HG03442 (cell line): Measurements from ENCODE around the gene MAP3K12.
A peak's percentile ranks its signal among the peaks of the same experiment; 100 is the strongest.
"Not testable (repeated sequence)": the region's sequence is repeated elsewhere in the genome, so short reads cannot be mapped to it uniquely, and the experiment has no call there.

Experiments
- ATAC-seq: cut with Tn5 transposase; IDR thresholded peaks from one replicate; pipeline ENCODE4 v1.9.1; 2021; ENCODE audit warnings: mild to moderate bottlenecking, moderate library complexity; ENCODE audit not compliant: unreplicated experiment

Gene MAP3K12

DNA sequence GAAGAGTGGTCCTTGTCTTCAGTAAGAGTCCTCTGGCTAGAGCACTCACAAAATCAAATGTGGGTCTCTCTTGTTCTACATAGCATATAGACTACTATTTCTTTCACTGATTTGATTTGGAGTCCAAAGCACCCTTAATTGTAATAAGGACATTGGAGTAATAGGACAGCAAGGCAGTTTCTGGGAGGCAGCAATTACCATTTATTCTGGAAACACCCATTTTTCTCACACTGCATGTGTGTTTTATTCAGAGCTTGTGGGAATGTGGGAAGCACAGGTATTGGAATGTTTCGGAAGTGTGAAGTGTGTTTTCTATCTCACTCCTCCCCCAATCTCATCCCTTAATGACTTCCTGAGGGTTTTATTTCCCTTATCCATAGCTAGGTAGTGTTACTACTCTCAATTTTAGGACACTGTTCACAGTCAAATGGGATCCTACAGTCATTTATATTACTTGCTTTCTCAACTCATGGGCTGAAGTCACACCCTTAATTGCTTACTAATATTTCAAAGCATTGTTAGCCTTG, 27.1 kb downstream of the MAP3K12 start:
- ATAC-seq: no peak

DNA sequence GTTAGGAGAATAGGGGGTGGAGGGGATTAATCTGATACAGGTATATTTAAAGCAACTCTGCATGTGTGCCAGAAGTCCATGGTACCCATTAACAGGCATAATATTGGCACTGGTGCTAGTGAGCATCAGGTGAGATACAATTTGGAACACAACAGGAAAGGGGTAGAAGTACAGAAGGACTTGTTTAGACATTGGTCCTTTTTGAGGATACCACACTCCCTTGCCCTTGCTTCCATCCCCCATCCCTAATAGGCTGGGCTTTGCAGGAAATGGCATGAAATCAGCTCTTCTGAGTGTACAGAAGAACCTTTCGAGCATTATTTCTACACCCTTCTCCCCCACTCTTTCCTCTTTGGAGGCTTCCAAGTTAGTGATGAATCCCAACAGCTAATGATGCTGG, 31.0 kb downstream of the MAP3K12 start:
- no peak for ATAC-seq

DNA sequence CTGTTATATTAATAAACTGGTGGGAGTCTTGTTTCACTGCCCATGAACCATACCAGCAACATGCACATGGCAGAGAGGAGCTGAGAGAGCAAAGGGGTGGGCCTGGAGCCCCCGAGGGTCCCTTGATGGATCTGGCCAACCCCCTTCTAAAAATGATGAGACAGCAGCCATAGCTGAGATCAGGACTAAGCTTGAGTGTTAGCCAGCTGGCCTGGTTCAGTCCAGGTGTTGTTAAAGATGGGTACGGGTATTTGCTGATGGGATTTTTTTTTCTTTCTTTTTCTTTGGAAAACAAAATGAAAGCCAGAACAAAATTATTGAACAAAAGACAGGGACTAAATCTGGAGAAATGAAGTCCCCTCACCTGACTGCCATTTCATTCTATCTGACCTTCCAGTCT, 31.4 kb downstream of the MAP3K12 start:
- ATAC-seq: no peak

DNA sequence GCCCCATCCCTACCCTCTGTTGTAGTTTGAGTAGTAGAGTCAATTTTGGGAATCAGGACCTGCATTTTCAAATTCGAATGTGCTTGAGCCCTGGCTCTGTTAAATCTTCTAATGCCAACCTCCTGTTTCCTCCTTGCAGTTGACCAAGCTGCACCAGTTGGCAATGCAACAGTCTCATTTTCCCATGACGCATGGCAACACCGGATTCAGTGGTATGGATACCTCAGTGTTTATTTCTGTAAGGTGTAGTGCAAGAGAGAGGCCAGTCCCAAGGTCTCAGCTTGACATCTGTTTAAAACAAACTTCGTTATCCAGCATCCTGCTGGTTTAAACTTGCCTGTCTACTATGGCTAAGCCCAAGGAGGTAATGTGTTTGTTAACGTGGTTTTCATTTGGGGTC, 32.2 kb downstream of the MAP3K12 start:
- no peak for ATAC-seq

DNA sequence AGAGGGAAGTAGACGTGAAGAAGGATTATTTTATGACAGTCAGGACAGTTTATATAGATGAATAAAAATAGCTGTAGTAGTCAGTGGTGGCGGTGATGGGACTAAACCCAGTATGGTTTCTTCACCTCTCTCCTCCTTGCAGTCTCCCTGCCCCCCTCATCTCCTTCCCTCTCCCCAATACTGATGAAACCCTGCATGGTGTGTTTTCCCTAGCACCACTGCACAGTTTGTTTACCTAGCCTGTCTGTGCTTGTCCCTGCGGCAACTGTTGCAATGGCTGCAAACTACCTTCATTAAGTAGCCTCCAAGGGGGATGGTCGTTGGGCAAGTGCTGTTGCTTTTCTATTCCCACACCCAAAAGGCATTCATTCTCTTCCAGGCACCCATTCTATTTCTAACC, 32.6 kb downstream of the MAP3K12 start:
- ATAC-seq: no peak

DNA sequence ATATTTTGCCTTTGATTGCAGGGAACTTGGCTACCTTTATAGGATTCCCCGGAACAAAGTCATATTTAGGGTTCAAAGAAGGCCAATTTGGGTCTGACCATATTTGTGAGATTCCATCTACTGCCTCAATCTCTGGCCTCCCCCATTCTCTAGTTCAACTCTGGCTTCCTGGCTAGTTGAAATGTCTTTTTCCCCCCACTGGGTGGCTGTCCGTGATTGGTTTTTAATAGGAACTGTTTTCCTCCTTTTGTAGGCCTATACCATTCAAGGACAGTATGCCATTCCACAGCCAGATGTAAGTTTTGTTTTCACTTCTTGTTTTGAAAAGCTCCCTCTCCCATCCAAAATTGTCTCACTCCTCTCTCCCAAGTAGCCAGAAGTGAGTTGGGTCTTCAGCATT, 33.6 kb downstream of the MAP3K12 start:
- ATAC-seq: no peak

DNA sequence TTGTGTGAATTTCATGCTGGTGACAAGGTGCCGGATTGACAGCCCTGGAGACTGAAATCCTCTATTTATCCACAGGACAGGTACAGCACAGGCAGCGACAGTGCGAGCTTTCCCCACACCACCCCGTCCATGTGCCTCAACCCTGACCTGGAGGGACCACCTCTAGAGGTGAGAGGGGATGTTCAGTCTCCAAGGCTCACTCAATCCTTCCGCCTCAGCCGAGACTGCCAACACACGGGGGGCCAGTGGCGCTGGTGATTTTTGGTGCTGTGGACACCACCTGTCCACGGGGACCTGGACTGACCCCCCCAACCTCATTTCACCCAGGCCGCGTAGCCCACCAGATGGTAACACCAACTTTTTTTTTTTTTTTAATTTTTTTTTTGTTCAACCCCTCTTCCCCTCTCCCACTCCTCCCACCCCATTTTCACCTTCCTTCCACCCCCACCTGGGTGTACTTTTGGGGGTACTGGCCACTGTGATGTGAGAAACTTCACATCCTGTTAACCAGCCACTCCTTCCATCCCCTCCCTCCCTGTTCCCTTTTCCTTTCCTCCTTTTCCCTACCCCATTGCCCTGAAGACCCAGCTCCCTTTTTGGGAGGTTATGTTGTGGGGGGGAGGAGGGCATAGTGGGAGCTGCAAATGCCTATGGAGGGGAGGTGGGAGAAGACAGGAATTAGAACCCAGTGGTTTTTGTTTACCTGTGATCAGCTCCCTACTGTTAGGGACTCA, 34.4 kb downstream of the MAP3K12 start:
- no peak for ATAC-seq

DNA sequence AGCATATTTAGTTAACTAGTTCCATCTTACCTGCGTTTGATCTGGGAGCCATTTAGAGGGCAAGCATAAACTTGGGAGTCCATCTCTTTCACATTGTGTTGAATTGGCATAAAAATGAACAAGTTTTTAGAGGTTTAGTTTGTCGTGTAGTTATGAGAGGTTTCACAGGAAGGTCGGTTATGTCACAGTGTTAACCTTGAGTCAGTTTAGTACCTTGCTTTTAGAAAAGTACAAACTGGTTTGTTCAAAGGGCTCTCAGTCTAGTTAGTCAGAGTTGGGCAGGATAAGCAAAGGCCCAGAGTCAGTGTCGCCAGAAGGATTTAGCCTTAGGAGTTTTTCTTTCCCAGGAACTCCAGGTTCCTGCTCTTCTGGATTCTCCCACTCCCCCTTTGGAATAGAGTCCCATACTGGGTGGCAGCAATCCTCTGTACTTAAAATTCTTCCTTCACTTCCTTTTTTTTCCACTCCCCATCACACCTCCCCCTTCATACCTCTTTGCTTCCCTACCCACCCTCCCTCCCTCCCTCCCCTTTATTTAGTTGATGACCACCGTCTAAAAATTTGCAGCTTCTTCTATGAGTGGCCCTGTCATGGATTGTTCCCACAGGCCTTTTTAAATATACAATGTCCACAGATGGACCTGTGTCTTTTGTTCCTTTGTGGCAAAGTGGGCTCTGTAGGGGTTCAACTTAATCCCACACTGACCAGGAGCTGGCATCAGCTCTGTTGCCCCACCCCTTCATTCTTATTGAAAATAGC, 35.3 kb downstream of the MAP3K12 start:
- ATAC-seq: no peak

DNA sequence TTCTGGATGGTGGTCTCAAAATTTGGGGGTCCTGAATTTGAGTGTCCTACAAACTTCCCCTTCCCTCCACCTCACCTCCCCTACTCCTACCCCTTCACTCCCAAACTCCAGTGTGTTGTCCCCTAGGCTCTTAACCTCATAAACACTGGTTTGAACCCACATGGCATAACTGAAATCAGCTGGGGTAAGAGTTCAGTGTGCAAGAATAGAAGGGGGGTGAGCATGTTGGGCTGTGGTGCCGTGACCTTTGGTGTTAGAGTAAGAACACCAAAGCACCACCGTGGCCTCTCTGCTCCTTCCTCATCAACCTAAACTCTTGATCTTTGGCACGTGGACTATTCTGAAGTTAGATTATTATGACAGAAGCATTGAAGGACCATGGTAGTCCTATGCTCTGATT, 36.3 kb downstream of the MAP3K12 start:
- ATAC-seq: no peak

DNA sequence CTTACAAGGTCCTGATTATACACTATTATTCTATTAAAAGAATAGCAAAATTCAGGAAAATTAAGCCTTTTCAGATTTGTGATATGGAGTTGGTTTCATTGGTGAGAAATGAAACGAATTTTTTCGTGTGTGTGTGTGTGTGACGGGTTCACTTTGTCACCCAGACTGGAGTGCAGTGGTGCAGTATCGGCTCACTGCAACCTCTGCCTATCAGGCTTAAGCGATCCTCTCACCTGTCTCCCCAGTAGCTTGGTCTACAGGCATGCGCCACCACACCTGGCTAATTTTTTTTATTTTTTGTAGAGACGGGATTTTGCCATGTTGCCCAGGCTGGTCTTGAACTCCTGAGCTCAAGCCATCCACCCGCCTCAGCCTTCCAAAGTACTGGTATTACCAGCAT, 37.7 kb downstream of the MAP3K12 start:
- no peak for ATAC-seq

DNA sequence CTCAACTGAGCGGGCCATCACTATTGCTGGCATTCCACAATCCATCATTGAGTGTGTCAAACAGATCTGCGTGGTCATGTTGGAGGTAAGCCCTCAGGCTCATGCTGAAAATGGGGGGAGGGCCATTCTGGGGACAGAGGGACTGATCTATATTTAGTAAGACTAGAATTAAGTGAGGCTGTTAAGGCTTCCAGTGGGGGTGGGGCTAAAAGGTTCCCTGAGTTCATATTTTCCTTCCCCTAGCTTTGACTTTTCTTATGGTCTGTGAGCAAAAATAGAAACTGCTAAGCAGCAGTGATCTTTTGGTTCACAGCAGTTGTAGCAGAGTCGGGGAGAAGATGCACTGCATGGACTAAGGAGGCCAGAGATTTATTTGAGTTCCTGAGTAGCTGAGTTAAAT, 38.2 kb downstream of the MAP3K12 start:
- no peak for ATAC-seq

DNA sequence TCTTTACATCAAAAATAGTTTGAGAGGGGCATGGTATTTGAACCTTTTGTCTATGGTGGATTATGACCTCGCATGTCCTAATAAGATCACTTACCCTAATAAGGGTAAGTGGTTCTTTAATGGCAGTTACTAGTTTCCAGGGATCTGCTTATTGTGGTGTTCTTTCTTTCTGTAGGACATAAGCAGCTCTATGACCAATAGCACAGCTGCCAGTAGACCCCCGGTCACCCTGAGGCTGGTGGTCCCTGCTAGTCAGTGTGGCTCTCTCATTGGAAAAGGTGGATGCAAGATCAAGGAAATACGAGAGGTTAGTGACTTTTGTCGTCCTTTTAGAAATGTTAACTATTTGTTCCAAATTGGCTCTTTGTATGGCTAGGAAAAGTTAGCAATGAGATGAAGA, 40.2 kb downstream of the MAP3K12 start:
- no peak for ATAC-seq

DNA sequence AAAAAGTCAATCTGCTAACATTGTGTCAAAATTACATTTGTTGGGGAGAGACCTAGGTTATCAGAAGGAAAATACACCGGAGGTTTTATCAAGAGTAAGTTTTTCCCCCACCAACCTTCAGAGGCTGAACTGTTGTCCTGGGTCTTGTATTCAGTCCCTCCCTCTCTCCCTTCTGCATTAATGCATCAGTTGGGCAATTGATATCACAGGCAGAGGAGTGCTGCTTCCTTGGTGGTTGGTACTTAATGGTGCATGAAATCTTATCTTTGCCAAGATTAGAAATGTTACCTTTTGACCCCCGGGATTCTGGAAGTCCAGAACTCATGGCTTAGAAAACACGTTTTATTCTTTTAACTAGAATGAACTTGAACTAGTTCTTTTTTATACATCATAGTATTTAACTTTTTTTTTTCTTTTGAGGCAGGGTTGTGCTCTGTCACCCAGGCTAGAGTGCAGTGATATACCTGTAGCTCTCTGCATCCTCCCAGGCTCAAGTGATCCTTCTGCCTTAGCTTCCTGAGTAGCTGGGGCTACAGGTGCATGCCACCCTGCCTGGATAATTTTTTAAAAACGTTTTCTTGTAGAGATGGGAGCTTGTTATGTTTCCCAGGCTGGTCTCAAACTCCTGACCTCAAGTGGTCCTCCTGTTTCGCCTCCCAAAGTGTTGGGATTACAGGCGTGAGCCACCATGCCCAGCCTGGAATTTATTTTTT, 42.4 kb downstream of the MAP3K12 start:
- ATAC-seq: no peak

DNA sequence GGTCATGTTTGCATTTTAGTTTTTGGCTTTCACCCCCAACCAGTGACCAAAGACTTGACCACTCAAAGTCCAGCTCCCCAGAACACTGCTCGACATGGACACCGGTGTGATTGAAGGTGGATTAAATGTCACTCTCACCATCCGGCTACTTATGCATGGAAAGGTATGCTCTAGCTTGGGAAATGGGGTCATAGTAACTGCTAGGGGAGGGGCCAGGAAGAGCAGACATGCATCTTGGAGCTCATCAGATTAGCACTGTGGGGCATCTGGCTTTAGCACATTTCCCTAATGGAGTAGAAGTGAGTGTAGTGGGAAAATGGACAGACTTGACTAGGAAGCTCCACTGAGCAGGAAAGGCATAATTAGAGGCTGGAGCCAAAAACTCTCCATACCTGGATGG, 44.6 kb downstream of the MAP3K12 start:
- no peak for ATAC-seq

DNA sequence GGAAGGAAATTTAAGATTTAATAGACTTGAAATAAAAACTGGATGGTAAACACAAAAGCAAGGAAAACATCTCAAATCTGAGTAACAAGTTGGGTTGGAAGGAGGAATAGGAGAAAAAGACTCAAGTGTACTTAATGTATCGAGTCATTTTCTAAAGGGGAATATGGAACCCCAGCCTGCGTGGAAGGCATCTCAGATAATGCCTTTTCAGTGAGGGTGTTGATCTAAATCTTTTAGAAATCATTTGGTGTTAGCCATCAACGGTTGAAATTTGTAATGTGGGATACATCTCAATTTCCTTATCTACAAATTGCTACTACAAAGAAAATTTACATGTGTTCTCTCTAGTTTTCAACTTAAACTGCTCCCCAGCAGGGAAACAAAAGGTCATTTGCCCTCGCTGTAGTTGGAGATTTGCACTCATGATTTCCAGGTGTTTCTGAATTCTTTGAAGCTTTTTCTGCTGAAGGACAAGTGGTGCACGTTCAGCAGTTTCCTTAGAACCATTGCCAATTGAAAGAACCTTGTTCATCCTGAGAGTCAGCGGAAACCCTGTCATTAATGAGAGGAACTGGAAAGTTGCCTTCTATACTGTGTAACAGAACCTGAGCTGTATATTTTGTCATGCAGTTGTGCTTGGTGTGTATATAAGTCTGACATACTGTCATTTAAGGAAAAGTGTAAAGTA, 45.2 kb downstream of the MAP3K12 start:
- ATAC-seq: no peak

DNA sequence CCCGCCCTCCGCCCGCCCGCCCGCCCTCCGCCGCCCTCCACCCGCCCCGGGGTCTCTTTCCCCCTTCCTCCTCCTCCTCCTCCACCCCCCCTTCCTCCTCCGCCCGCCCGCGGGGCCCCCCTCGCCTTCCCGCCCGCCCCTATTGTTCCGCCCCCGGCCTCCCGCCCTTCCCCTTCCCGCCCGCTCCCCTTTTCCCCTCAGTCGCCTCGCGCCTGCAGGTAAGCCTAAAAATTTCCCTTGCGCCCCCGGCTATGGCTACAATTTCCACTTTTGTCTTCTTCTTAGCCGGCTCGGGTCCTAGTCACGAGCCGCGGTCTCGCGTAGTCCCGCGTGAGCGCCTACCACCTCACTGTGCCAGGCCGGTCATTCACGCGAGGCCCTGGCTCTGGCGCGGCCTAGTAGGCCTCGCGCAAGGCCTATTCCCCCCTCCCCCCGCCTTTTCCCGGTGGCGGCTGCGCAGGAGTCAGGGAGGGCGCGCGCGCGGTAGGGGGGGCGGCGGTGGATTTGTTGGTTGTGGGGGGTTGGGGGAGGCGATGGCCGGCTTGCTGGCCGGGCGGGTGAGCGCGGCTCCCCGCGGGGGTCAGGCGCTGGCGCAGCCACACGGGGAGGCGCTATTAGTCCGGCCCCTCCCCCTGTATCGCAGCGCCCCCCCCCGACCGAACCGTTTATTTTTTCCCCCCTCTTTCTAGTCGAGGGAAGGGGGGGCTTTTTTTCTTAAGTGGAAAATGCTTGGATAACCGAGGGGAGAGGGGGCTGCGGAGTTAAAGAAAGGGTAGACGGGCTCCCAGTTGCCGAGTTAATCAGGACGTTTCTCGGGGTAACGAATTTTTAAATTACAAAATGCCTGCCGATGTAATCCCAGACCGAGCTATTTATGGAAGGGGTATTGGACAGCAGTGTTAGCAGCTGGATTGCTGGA, 46.8 kb downstream of the MAP3K12 start:
- peak; percentile 35 for ATAC-seq

DNA sequence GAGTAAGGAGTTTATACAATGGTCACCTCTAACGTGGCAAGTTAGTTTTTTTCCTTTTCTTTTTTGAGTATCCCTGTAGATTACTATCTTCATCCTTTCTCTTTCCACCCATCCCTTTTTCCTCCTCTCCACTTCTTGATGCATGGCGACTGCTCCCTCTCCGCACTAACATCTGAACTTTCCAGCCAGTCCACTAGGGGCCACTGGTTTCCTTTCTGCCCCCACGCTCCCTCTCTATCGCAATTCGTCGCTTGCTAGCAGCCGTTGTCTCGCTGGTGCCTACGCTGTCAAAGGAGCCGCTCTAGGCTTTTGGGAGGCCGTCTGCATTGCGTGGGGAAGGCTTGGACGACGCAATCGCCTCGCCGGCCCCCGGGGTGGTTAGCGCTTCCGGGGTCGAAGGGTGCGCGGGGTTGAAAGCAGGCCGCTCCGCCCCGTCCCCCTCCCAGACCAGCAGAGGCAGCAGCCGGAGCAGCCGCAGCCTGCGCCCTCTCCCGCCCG, 47.5 kb downstream of the MAP3K12 start, which contains the start of gene PCBP2:
Gene PCBP2, plus strand, starts transcription at position 442 of the 498 bp plus-strand sequence. CDS start 2,699 bp downstream, outside the sequence.
- peak; percentile 96 for ATAC-seq

DNA sequence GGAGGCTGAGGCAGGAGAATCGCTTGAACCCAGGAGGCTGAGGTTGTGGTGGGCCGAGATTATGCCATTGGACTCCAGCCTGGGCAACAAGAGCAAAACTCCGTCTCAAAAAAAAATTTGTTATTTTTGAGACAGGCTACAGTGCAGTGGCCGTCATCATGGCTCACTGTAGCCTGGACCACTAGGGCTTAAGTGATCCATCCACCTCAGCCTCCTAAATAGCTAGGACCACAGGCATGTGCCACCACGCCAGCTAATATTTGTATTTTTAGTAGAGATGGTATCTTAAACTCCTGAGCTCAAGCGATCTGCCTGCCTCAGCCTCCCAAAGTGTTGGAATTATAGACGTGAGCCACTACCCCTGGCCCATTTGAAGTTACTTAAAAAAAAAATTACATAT, 48.3 kb downstream of the MAP3K12 start:
- ATAC-seq: no peak

DNA sequence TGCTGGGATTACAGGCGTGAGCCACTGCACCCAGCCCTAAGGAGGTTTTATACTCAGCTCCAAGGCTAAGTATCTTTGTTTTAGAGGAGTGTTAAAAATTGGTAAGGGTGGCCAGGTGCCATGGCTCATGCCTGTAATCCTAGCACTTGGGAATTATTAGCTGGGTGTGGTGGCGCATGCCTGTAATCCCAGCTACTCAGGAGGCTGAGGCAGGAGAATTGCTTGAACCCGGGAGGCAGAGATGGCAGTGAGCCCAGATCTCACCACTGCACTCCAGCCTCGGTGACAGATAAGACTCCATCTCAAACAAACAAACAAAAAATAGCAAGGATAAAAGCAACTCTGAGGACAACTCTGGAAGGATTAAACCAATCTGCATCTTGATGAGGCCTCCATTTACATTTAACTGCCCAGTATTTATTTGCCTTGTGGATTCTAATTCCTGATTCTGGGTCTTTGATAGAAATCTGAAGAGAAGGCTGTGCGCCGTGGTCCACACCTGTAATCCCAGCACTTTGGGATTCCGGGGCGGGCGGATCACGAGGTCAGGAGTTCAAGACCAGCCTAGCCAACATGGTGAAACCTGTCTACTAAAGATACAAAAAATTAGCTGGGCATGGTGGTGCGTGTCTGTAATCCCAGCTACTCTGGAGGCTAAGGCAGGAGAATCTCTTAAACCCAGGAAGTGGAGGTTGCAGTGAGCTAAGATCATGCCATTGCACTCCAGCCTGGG, 54.5 kb downstream of the MAP3K12 start:
- ATAC-seq: not testable (repeated sequence)
